GM21381 (cell line): ENCODE measurements around the gene SERTAD4.

Experiments
- ATAC-seq: cut with Tn5 transposase; IDR thresholded peaks from one replicate; pipeline ENCODE4 v1.9.1; 2021; ENCODE audit warnings: mild to moderate bottlenecking, moderate library complexity; ENCODE audit not compliant: unreplicated experiment

The SERTAD4 gene

DNA sequence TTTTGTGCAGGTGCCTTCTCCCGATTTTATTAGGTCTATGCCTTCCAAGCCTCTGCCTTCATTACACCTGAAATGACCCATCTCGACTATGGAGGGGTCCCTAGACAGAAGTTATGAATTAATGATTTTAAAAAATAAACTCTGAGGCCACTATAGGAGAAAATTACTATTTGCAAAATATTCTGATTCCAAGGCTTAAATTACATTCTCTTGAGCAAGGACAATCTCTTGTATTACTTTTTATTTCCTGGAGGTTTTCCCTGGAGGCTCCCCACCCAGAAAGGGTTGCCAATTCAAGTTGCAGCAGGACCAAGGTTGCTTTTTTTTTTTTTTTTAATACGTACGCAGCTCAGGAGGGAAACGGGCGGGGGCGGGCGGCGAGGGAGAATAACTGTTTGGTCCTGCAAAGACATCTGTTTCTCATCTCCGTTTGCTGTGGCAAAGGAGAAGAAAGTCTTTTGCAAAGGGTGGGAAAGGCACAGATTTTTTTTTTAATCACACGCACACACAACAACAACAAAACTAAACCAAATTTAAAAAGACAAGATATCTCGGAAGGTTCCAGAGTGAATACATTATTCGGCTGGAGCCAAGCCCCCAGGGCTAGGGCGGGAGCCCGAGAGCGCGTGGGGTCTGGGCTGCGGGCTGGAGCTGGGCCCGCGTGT, 618 bp upstream of the SERTAD4 start:
- no peak for ATAC-seq

DNA sequence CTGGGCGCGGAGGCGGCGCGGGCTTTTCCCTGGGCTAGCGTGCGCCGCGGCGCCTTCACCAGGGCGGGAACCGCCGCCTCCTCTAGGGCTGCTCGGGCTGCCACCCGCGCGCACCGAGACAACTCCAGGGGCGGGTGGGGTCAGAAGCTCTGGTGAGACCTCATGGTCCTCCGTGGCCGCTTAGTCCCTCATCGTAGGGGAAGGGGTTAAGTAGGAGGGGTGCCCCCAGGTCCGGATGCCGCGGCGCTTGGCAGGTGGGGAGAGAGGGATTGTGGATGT, 559 bp downstream of the SERTAD4 start:
- no peak for ATAC-seq

DNA sequence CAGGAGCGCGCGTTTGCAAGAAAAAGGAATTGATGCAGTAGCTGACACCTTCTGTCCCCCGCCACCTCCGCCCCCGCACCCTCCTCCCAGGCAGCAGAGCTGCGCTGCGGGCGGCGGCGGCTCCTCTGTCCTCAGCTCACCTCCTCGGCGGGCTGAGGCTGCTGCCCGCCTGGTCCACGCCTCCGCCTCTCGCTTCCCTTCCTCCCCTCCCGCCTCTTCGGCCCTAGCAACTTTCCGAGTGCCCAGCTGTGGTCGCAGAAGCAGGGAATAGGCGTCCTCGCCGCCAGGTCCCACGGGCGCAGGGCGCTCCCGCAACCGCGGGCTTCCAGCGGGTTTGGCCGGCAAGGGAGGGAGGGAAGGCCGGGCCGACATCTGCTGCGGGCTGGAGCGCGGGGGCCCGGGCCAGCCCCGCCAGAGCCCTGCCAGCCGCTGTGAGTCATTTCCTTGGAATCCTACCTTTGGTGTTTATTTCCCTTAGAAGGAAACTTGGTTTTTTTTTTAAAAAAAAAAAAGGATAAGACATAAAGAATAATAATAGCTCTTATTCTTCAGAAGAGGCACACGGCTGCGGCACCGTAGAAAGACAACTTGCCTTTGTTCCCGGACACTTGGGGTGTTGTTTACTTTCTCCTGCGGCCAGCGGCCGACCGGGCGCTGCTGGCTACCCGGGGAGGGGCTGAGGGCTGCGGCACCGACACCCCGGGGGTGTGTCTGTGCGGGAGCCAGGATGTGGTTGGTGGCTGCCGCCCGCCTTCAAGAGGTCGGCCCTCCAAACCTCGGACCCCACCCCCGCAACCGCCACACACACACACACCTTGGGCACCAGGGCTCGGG, 1.1 kb downstream of the SERTAD4 start:
- no peak for ATAC-seq

DNA sequence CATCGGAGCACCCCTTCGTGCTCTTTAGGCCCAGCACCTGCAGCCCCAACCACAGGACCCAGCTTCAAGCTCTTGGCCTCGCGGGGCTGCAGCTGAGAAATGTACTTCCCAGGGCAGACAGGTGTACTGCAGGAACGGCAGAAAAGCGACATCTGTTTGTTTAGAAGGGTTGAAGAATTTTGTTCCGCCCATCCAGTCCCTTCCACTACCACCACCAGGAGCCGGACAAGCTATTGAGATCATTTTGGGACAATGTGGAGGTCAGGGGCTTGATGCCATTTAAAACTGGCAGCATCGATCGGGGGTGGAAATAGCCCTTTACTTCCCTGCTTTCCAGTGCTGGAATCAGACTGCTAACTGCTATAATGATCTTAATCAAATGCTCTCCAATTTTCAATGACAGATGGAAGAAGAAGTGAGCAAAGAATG, 1.7 kb downstream of the SERTAD4 start:
- ATAC-seq: no peak

DNA sequence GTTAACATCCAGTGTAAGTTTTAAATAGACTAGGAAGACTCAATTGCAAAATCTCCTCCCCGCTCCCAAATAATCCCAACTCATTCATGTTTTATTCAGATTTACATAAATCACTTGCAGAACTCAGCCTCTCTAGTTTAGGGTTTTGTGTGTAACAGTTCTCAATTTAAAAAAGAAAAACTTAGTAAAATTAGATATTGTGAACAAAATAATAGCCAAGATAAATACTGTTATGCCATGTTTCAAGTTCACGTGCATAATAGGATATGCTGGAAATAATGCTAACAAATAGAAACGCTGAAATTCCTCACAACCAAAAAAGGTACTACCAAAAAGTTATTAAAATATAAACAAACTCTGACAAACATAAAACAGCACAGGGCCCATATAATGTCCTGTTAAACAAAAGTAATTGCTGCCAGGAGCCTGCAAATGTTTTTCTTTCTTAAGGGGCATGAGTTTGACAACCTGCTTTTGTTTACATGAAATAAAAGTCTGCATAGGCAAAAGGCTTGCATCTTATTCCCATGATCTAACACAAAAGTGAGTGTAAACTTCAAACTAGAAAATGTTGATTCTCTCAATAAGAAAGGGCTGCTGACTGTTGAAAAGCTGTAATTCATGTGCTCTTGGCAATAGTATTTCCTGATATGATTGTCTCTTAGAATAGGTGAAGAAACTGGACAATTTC, 2.9 kb downstream of the SERTAD4 start:
- ATAC-seq: no peak

DNA sequence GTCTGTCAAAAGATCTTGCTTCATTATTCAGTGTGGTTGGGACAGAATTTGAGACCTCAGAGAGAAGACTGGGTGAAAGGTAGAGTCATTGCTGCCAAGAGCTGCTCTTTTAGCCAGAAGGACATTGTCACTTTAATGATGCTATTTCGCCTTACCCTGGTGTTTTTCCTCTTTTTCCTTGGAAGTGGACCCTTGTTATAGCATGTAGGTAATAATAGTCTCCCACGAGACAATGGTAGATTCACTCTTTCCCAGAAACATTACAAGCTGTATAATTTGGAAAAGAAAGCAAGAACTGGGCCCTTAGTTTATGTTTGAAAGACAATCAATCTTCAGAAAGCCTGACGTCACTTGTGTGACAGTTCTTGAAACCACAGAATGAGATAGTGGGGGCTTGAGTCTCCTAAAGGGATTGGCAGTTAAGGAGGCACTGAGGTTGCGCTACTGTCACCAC, 3.8 kb downstream of the SERTAD4 start:
- no peak for ATAC-seq

DNA sequence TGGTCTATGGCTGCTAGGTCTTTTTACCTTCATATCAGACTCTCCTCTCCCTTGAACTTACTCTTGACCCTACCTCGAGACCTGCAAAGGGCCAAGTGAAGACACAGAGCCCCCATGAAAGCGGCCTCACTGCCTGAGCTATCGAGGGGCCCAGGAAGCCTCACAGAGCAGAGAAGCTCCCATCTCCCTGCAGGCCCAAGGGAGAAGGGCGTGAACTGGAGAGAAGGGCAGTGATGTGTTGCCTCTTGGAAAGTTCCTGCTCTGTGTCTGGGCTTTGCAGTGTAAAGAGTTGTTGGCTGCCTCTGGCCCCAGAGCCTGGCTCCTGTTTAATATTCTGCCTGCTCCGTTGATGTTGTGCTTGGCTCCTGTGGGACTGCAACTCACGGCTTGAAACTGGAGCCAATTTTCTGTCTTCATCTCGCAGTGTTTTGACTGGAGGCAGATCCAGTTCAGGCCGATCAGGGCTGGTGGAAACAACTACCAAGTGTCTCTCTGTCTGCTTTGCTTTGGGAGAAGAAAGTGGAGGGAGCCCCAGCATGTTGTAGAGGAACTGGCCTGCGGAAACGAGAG, 4.3 kb downstream of the SERTAD4 start:
- ATAC-seq: no peak

DNA sequence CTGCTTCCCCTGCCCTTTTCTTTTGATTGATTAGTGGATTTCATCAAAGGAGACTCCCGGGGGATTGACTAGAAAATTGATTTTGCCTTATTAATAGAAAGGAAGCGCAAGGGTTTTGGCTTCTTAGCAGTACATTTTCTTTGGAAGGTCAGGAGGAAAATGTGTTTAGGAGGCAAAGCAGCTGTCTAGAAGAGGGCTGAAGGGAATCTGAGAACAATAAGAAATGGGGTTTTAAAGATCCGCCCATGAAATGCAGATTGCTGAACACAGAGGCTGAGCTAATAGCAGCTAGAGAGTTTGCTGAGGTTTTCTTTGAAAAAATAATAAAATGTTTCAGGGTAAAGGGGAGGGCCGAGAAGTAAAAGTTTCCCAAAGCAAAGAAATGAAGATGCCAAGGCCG, 4.9 kb downstream of the SERTAD4 start:
- no peak for ATAC-seq

DNA sequence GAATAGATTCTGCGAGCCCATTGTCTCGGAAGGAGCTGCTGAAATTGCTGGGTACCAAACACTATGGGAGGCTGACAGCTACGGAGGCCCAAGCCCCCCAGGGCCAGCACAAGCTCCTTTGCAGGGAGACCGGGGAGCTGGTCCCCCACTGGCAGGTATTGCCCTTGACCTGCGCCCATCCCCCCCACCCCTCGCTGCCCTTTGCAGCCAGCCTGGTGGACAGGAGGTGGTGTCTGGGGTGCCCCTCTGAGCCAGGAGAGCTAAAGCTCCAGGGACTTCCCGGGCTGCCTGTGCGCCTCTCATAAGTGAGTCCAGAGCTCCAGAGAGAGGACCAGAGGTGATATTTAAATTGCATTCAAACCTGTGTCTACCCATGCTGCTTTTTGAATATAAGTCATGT, 5.4 kb downstream of the SERTAD4 start:
- ATAC-seq: no peak

DNA sequence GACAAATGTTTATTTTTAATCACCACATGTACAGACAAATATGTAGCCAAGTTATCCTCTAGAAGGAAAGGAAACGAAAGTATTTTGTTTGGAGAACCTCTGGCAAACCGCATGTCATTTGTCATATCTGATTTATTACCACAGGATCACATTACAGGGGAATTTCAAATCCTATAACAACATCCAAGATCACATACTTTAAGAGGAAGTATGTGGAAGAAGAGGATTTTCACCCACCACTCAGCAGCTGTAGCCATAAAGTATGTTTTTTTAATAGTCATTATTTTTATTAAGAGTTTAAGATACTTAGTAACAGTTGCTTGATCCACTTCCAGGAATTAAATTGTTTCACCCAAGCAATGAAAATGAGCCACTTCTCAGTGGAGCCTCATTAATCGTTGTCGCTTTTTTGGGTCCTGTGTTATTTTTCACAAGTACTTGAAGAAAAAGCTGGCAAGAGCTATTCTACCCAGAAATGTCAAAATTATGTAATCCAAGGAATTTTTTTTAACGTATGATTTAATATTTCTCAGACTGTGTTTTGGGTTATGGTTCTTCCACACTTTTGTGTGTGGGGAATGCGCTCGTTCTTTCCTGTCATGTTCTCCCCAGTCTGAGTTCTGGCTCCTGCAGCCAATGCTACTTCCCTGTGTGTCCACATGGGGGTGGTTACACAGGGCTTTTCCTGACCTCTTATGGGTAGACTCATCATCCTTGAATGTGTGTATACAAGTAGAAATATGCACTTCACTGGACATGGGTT, 6.9 kb downstream of the SERTAD4 start:
- no peak for ATAC-seq

DNA sequence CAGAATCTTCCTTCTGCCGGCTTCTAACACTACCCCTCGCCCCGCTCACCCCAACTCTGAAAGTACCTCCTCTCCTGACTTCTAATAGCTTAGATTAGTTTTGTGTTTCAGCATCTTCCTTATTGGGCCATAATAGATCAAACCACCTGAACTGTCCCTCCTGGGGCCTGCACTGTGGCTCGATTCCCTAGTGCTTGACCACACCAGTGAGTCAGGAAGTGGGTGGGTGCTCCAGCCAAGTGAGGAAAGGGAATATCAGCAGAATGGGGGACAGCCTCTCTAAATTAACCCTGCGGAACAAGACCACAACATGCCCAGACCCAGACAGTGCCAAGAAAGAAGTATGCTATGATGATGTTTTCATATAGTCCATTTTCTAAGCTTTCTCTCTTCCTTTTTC, 8.5 kb downstream of the SERTAD4 start:
- ATAC-seq: no peak

DNA sequence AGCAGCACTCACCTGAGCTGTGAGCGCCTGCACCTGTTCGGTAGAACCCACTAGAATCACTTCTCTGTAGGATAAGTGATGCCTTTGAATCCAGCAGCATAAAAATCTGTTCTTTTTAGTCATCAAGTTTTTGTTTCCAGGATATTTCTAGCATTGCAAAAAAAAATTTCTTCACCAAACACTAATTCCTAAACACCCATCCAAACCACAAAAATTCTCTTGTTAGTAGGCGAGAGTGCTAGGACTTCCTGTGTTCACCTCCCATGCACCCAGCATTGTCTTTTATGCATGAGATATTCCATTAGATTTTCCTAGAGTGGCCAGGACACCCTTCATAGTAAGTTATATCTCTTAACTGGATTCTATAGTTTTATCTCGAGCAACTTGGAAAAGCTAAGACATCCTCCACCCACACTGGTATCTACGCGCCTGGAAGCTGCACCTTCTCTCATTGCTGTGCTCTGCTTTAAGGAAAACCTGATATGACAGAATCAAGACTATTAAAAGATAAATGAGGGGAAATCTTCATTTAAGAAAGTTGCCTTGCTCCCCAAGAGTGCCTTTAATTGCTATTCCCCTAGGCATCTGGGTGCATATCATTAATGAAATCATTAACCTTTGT, 12.3 kb downstream of the SERTAD4 start:
- no peak for ATAC-seq

DNA sequence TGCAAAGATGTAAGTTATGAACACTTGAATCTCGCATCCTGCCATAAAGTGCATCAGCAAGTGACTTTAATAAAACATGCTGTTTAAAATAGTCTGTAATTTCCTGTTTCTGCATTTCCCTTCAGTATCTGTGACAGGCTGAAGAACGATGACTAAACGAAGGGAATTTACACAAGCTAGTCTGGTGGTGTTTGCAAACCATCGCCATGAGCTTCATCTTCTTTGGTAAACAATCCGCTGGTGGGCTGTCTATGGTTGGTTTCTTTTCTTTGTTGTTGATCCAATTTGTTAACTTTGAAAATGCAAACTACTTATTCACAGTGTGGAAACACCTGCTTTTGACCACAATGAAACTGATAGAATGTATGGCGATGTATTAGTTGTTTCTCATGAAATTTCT, 13.9 kb downstream of the SERTAD4 start:
- ATAC-seq: peak; percentile 43

DNA sequence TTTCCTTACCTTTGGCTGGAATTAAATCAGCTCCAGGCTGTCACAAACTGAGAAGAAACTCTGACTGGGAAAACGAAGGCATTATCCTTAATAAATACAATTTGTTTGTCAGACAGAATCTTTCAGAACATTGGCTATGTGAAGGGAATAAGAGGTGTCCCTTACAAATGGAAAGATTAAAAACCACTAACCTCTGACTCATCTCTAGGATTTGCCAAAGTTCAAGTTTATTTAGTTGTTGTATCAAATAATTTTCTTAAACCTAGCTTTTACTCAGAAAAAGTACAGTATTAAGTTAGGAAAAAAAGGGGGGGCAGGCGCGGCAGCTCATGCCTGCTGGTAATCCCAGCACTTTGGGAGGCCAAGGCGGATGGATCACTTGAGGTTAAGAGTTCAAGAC, 15.7 kb downstream of the SERTAD4 start:
- no peak for ATAC-seq

DNA sequence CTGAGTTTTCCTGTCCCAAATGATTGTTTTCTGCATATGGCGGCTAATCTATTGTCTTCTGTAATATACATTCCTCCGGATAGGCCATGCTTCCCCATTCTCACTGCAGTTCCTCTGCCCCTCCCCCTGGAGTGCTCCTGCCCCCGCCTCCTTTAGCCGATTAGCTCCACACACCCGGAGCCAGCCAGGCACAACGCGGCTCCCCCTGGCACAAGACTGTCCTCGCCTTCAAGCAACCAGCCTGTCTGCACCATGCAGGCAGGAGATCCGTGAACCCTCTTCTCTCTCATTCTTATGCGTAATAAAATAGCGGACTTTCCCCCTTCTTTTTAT, 18.0 kb downstream of the SERTAD4 start:
- no peak for ATAC-seq

DNA sequence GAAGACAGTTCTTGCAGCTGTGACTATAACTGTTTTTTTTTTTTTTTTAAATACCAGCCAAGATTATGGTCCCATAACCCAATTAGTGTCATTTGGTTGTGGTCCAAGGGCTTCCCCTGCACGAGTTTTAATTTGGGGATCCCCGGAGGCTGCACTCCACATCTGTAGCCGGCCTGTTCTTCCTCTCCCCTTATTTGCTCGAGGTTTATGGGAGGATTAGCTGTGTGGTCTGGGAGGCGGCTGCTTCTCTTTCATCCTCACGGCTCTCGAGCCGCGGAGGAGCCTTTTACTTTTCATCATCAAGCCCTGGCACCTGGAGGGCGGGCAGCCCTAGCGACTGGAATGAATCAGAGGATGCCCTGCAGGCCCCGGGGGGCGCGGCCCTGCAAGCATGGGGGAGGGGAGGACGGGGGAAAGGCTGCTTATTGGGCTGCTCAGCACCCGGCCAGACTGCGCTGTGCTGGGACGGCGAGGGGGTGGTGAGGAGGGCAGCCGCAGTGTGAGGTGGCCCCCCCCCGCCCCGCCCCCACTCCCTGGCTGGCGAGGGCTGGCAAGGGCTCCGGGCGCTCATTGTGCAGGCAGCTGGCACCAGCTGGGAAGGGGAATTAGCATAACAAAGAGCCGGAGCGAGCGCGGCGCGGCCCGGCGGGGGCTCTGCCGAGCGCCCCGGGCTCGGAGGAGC, 18.5 kb downstream of the SERTAD4 start:
- no peak for ATAC-seq

DNA sequence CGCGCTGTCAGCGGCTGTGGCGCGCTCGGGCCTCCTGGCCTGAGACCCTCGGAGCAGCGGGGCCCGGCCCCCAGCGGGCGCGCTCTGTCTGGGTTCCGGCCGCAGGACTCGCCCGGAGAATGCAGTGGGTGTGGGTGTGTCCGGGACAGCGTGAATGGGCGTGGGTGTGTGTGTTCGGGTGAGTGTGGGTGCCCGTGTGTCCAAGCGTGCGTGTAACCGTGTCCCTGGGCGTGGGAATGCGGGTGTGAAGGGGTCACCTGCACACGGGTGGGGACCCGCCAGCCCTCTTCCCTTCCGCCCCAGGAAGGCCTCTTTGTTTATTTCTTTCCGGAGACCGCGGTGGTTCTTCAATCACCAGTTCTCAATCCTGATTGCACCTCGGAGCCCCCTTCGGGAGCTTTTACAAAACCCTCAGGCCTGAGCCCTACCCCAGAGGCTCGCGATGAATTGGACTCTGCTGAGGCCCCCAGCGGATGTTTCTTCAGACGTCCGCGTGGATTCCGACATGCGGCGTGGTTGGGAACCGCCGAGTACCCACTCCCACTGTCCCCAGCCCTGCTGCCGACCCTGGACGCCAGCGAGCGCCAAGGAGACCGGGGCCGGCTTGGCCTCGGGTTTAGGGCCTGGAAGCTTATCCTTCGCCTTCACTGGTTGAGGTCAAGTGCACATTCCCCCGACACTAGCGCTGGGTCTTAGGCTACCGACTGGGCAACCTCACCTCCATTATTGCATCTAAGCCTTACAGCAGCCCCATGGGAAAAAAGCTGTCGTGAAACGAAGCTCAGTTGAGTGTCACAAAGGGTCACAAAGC, 19.3 kb downstream of the SERTAD4 start:
- ATAC-seq: no peak

DNA sequence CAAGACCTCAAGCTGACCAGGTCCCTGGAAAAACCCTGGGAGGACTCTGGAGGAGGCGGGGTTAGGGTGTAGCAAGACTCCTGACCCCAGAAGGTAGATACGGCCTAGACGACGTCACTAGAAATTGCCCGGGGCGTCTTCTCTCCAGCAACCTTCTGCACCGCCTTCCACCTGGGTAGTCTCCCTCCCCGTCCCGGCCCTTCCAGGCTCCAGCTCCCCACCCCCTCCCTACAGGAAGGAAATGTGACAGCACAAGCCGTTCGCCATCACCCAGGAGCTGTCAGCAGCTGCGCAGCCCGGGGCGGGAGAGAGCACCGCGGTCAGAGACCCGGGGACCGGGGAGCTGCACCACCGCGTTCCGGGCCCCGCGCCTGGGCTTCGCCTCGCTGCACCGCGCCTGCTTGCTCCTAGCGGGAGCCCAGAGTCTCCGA, 20.0 kb downstream of the SERTAD4 start:
- no peak for ATAC-seq

DNA sequence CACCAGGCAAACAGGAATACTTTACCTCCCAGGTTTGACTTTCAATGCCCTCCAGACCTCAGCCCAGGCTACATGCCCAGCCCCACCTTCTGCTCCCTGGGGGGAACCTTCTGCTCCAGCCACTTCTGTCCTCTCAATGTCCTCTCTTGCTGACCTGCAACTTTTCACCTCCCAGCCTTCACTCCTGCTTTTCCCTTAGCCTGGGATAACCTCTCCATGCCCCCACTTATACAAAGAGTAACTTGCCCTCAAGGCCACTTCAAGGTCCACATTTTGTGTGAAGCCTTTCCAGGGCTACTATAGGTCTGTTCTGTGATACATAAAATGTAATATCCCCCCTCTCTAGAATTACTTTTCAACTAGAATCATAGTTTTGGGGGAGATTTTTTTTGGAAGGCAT, 21.7 kb downstream of the SERTAD4 start:
- no peak for ATAC-seq
